ENCODE data around the gene SLC25A6.
"Not testable (repeated sequence)": the region's sequence is repeated elsewhere in the genome, so short reads cannot be mapped to it uniquely, and the experiment has no call there.

The SLC25A6 gene

DNA sequence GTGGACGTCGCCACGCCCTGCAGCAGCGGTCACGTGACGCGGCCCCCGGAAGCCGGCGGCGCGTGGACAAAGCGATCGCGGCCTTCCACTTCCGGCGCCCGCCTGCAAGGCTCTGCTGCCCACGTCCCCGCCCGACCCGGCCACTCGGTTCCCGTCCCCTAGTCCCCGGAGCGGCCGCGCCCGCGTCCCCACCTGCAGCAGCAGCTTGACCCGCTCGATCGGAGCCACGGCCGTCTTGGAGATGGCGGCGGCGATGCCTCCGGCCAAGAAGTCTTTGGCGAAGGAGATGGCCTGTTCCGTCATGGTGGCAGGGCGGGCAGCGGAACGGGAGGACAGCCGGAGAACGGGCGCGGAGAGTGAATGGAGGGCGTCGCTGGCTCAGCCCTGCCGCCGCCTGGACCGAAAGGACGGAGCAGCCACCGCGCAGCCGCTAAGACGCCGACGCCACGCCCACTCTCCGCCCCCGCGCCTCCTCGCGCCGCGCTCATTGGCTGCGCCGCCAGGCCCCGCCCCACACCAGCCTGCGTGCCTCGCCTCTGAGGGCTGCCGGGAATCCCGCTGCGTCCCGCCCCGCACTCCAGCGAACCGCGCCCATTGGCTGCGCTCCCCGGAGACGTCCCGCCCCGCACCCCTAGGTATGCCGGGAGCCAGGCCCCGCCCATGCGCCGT, at the start of gene SLC25A6:
SLC25A6 (minus strand) TSS at position 407 of the 669 bp plus-strand sequence; CDS start at position 303, 104 bp downstream.
- no peaks in the 10 kb centered on the region for H3K27me3 Mint-ChIP-seq
- no peaks in the 10 kb centered on the region for H3K9me3 Mint-ChIP-seq
- H3K36me3 Mint-ChIP-seq (ENCODE audit: low read depth), result peaks cover 92% of the 10 kb centered on the region
- intact Hi-C loops (cut with micrococcal nuclease), result loop anchor here (1.0 to 5.0 kb wide), 3 partner anchors 60 to 145 kb away; no protein-coding TSS in a partner anchor
- peak within 1 kb of the TSS; percentile 97 for H3K4me3 Mint-ChIP-seq
- H3K4me1 Mint-ChIP-seq (ENCODE audit: low read depth), result peaks cover 72% of the 10 kb centered on the region
- H3K27ac Mint-ChIP-seq, result peak within 1 kb of the TSS; percentile 99

DNA sequence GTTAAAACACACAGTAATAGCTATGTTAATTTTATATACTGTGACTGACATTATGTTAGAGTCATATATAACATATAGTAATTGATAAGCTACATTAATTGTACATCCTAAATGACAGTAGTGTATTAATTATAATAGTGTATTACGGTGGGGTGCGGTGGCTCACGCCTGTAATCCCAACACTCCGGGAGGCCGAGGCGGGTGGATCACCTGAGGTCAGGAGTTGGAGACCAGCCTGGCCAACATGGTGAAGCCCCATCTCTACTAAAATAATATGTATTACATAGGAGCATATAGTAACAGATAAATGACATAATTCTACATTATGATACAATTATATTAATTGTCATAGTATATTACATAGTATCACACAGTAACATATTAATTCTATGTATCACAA, 48.6 kb upstream of the SLC25A6 start:
- no peaks in the 10 kb centered on the region for H3K27me3 Mint-ChIP-seq
- H3K27ac Mint-ChIP-seq, result no peak overlapping the region
- peaks cover 28% of the 10 kb centered on the region for H3K9me3 Mint-ChIP-seq
- intact Hi-C loops (cut with micrococcal nuclease), result no loop called here
- no peaks in the 10 kb centered on the region for H3K4me1 Mint-ChIP-seq (ENCODE audit: low read depth)
- peaks cover 82% of the 10 kb centered on the region for H3K36me3 Mint-ChIP-seq (ENCODE audit: low read depth)
- no peak overlapping the region for H3K4me3 Mint-ChIP-seq

DNA sequence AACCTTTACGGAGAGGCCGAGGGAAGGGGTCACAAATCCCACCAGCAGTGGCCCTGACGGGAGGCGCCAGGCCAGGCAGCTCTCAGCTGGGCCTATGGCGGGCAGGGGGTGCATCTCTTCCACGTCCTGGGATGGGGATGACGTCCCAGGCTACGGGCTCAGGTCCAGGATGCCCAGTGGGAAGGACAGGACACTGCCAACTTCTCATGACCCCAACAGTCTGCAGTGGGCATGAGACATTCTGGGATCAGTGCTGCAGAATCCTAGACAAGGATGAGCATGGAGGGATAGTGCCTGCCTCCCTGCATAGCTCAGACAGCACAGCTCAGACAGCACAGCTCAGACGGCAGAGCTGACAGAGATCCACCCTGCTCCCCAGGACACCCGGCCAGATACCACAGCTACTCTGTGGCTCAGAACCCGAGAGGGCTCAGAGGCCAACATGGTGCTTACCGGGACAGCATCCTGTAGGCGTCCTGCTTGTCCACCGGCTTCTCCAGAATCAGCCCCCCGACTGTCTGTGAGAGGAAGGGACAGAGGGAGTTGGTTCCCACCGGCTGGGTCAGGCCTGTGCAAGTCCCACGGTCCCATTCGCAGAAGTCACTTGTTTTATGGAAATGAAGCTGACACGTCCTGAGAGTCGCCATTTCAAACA, 43.5 kb upstream of the SLC25A6 start:
- H3K36me3 Mint-ChIP-seq (ENCODE audit: low read depth), result peaks cover 91% of the 10 kb centered on the region
- H3K4me3 Mint-ChIP-seq, result no peak overlapping the region
- no peaks in the 10 kb centered on the region for H3K4me1 Mint-ChIP-seq (ENCODE audit: low read depth)
- H3K27ac Mint-ChIP-seq, result no peak overlapping the region
- no peaks in the 10 kb centered on the region for H3K9me3 Mint-ChIP-seq
- no peaks in the 10 kb centered on the region for H3K27me3 Mint-ChIP-seq
- intact Hi-C loops (cut with micrococcal nuclease), result no loop called here

DNA sequence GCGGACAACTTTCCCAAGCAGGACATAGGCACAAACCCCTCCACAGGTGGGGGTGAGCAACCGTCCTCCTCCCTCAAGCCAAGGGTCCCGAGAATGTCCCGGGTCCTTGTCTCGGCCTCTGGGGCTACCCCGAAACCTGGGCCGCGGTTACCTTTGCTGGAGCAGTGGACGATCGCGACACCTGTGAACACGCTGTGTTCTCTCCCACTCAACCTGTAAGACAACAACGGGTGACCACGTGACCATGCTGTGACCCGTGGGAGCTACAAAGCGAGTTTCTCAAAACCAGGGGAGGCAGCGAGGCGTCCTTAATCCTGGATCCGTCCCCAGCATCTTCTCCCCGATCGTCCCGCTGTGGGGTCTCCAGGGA, 42.9 kb upstream of the SLC25A6 start:
- Mint-ChIP-seq H3K27ac (no peak overlapping the region), H3K4me1 (ENCODE audit: low read depth) (no peaks in the 10 kb centered on the region), H3K9me3 (no peaks in the 10 kb centered on the region), H3K27me3 (no peaks in the 10 kb centered on the region), H3K36me3 (ENCODE audit: low read depth) (peaks cover 91% of the 10 kb centered on the region), H3K4me3 (no peak overlapping the region)
- intact Hi-C loops (cut with micrococcal nuclease), result no loop called here

DNA sequence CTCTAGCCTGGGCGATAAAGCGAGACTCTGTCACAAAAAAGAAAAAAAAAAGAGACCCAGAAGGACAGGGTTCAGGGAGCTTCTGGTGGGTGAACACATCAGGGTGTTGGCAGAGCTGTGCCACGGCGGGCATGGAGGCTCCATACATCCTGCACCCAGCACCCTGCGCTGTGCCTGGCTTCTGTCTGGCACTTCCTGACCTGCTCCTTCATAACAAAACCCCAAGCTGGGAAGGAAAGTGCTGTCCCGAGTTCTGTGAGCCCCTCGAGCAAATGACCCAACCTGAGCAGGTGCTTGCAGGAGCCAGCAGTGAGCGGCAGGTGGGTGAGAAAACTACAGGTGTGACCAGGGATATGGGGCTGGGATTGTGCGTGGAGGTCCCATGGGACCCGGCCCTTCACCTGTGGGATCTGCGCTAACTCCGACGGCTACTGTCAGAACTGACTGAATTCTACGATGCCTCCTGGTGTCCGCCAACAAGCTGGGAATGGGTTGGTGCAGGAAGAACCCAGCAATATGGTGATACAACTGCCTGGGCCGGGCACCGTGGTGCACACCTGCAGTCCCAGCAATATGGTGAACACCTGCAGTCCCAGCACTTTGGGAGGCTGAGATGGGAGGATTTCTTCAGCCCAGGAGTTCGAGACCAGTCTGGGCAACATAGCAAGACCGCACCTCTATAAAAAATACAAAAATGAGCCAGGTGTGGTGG, 41.9 kb upstream of the SLC25A6 start:
- Mint-ChIP-seq H3K36me3 (ENCODE audit: low read depth) (peaks cover 81% of the 10 kb centered on the region), H3K4me3 (no peak overlapping the region), H3K9me3 (no peaks in the 10 kb centered on the region), H3K27ac (no peak overlapping the region), H3K27me3 (no peaks in the 10 kb centered on the region), H3K4me1 (ENCODE audit: low read depth) (no peaks in the 10 kb centered on the region)
- intact Hi-C loops (cut with micrococcal nuclease), result no loop called here

DNA sequence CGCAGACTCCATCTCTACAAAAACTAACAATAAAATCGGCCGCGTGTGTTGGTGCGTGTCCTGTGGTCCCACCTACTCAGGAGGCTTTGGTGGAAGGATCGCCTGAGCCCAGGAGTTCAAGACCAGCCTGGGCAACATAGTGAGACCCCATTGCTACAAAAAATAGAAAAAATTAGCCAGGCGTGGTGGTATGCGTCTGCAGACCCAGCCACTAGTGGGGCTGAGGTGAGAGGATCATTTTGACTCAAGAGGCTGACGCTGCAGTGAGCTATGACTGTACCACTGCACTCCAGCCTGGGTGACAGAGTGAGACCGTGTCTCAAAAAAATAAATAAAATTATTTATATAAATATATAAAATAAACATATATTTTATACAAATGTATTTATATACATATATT, 38.5 kb upstream of the SLC25A6 start:
- H3K27me3 Mint-ChIP-seq, result no peaks in the 10 kb centered on the region
- H3K9me3 Mint-ChIP-seq, result peaks cover 2% of the 10 kb centered on the region
- no peaks in the 10 kb centered on the region for H3K4me1 Mint-ChIP-seq (ENCODE audit: low read depth)
- intact Hi-C loops (cut with micrococcal nuclease), result no loop called here
- H3K4me3 Mint-ChIP-seq, result no peak overlapping the region
- peaks cover 47% of the 10 kb centered on the region for H3K36me3 Mint-ChIP-seq (ENCODE audit: low read depth)
- H3K27ac Mint-ChIP-seq, result no peak overlapping the region

DNA sequence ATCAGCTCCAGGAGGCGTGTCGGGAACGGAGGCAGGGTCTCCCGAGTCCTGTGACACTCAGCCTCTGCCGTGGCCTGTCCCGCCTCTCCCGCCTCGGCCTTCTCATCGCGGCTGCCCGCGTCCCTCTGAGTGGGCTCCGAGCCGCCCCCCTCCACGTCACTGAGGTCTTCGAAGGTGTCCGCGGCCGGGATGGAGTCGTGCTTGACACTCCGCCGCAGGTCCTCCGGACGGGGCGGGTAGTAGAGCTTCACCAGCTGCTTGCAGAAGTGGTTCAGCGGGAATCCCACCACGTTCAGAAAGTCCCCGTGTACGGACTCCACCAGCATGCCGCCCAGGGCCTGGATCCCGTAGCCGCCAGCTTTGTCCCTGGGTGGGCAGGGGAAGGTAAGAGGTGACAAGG, 35.8 kb upstream of the SLC25A6 start:
- Mint-ChIP-seq H3K27ac (no peak overlapping the region), H3K27me3 (no peaks in the 10 kb centered on the region), H3K9me3 (peaks cover 26% of the 10 kb centered on the region), H3K4me1 (ENCODE audit: low read depth) (no peaks in the 10 kb centered on the region), H3K4me3 (no peak overlapping the region), H3K36me3 (ENCODE audit: low read depth) (peaks cover 20% of the 10 kb centered on the region)
- intact Hi-C loops (cut with micrococcal nuclease), result no loop called here

DNA sequence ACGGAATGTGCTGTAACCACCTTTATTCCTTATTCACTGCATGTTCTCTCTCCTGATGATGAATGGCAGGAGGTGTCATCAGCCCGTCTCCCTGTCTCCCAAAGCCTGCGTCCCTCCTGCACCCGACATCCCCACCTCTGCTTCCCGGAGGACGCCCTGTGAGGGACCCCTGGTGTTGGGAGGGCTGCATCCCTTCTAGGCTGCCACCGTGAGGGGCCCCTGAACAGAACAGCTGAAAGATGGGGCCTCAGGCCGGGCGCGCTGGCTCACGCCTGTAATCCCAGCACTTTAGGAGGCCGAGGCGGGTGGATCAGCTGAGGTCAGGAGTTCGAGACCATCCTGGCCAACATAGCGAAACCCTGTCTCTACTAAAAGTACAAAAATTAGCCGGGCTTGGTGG, 34.4 kb upstream of the SLC25A6 start:
- H3K27ac Mint-ChIP-seq; H3K27me3 Mint-ChIP-seq; H3K4me3 Mint-ChIP-seq; H3K36me3 Mint-ChIP-seq (ENCODE audit: low read depth); H3K4me1 Mint-ChIP-seq (ENCODE audit: low read depth); intact Hi-C loops (cut with micrococcal nuclease): not testable (repeated sequence)
- H3K9me3 Mint-ChIP-seq, result peaks cover 35% of the 10 kb centered on the region

DNA sequence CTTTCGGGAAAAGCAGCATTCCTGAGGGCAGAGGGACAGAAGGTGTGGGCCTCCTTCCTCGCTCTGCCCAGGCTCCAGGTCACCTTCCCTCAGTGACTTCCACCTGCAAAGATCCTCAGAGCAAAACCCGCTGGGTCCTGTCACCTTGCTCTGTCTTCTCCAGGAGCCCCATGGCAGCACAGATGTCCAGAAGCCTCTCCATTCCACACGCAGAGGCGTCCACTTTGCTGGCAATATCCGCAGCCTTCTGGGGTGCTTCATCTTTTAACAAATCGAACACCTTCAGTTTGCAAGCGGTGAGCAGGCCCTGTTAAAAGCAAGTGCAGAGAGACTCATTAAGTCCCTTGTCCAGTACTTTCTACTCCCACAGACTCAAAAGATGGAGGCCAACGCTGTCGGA, 33.5 kb upstream of the SLC25A6 start:
- no peaks in the 10 kb centered on the region for H3K27me3 Mint-ChIP-seq
- H3K27ac Mint-ChIP-seq, result no peak overlapping the region
- peaks cover 35% of the 10 kb centered on the region for H3K9me3 Mint-ChIP-seq
- intact Hi-C loops (cut with micrococcal nuclease), result no loop called here
- peaks cover 5% of the 10 kb centered on the region for H3K36me3 Mint-ChIP-seq (ENCODE audit: low read depth)
- H3K4me1 Mint-ChIP-seq (ENCODE audit: low read depth), result no peaks in the 10 kb centered on the region
- no peak overlapping the region for H3K4me3 Mint-ChIP-seq

DNA sequence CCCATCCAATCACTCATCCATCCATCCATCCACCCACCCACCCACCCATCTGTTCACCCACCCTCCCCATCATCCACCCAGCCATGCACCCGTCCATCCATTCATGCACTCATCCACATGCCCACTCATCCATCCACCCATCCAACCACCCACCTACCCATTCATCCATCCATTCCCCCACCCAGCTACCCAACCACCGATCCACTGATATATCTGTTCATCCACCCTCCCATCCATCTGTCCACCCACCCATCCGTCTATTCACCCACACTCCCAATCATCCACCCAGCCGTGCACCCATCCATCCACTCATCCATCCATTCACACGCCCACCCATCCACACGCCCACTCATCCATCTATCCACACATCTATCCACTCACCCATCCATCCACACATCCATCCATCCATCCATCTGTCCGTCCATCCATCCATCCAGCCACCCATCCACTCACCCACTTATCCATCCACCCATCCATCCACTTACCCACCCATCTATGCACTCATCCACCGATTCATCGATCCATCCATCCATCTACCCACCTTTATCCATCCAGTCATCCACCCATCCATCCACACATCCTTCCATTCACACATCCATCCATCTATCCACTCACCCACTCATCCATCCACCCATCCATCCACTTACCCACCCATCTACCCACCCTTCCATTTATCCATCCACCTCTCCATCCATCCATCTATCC, 32.4 kb upstream of the SLC25A6 start:
- H3K4me1 Mint-ChIP-seq (ENCODE audit: low read depth), result peaks cover 8% of the 10 kb centered on the region
- no peak overlapping the region for H3K4me3 Mint-ChIP-seq
- intact Hi-C loops (cut with micrococcal nuclease), result no loop called here
- H3K36me3 Mint-ChIP-seq (ENCODE audit: low read depth), result no peaks in the 10 kb centered on the region
- peaks cover 35% of the 10 kb centered on the region for H3K9me3 Mint-ChIP-seq
- no peaks in the 10 kb centered on the region for H3K27me3 Mint-ChIP-seq
- no peak overlapping the region for H3K27ac Mint-ChIP-seq

DNA sequence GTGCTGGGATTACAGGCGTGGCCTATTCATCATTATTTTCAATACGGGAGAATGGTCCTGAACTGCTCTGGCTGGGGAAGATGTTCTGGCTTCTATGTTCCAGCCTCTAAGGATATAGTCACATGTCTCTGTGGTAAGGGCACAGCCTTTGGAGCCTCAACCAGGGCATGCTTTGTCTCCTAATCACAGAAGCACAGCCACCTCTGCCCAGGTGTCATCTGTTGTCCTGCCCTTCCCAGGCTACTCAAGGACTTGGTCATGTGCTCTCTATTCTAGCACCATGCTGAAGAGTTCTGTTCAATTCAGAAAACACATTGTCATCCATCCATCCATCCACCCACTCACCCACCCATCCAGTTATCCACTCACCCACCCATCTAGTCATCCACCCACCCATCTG, 31.3 kb upstream of the SLC25A6 start:
- Mint-ChIP-seq H3K27me3 (no peaks in the 10 kb centered on the region), H3K4me1 (ENCODE audit: low read depth) (peaks cover 8% of the 10 kb centered on the region), H3K36me3 (ENCODE audit: low read depth) (no peaks in the 10 kb centered on the region), H3K4me3 (no peak overlapping the region), H3K9me3 (peaks cover 35% of the 10 kb centered on the region), H3K27ac (no peak overlapping the region)
- intact Hi-C loops (cut with micrococcal nuclease), result no loop called here

DNA sequence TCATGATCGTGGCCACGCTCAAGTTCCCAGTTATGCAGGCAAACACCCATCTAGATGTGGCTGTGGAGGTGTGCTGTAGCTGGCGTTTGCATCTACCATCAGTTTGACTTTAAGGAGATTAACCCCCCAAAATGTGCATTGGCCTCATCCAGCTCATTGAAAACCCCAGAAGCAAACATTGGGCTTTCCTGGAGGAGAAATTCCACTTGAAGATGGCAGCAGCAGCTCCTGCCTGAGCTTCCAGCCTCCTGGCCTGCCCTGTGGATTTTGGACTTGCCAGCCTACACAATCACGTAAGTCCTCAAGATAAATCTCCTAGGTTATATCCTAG, 30.2 kb upstream of the SLC25A6 start:
- intact Hi-C loops (cut with micrococcal nuclease), result no loop called here
- peaks cover 8% of the 10 kb centered on the region for H3K4me1 Mint-ChIP-seq (ENCODE audit: low read depth)
- H3K27ac Mint-ChIP-seq, result no peak overlapping the region
- H3K4me3 Mint-ChIP-seq, result no peak overlapping the region
- H3K9me3 Mint-ChIP-seq, result peaks cover 35% of the 10 kb centered on the region
- H3K27me3 Mint-ChIP-seq, result no peaks in the 10 kb centered on the region
- no peaks in the 10 kb centered on the region for H3K36me3 Mint-ChIP-seq (ENCODE audit: low read depth)

DNA sequence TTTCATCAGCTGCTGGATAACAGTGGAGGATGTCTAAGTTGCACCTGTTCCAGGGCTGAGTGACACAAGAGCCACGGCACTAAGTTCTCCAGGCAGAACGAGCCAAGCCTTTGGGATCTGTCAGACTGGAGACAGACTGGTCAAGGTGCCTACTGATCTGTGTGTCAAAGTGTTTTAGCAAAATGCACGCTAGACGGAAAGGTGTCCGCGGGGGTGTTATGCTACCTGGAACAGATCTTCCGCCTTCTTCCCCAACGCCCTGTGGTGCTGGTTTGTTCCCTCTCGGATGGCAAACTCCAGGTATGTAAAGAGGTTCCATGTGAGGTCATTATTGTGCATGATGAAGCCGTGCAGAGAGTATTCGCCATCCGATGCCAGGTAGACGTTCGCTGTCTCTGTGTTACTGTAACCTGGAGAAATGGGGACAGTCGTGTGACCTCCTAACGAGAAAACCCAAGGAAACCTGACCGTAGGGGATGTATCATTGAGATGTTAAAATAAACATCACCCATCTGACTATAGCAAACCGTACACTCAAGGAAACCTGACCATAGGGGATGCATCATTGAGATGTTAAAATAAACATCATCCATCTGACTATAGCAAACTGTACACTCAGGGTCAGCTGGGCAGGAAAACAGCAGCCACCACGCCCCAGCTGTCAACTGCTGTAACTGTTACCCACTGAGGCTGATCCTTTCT, 29.7 kb upstream of the SLC25A6 start:
- Mint-ChIP-seq H3K27me3 (no peaks in the 10 kb centered on the region), H3K4me1 (ENCODE audit: low read depth) (peaks cover 8% of the 10 kb centered on the region), H3K36me3 (ENCODE audit: low read depth) (no peaks in the 10 kb centered on the region), H3K27ac (no peak overlapping the region), H3K4me3 (no peak overlapping the region), H3K9me3 (peaks cover 35% of the 10 kb centered on the region)
- intact Hi-C loops (cut with micrococcal nuclease), result no loop called here

DNA sequence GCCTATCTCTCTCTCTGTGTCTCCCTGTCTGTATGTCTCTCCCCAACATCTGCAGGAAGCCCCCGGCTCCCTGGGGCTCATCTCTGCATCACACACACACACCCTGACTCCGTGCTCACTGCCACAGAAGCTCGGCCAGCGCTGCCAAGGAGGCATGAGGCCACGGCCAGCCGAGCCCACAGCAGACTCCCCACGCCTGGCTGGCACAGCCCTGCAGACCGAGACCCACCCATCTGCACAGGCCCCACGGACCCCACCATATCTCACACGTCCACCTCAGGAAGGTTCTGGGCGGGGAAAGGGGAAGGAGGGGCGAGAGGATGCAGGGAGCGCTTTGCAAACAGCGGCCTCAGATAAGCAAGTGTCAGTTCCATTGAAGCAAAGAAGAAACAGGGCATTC, 28.5 kb upstream of the SLC25A6 start:
- peak overlapping the region; percentile 10 for H3K27ac Mint-ChIP-seq
- intact Hi-C loops (cut with micrococcal nuclease), result no loop called here
- no peaks in the 10 kb centered on the region for H3K36me3 Mint-ChIP-seq (ENCODE audit: low read depth)
- peaks cover 8% of the 10 kb centered on the region for H3K4me1 Mint-ChIP-seq (ENCODE audit: low read depth)
- no peak overlapping the region for H3K4me3 Mint-ChIP-seq
- peaks cover 32% of the 10 kb centered on the region for H3K9me3 Mint-ChIP-seq
- H3K27me3 Mint-ChIP-seq, result no peaks in the 10 kb centered on the region

All from dendritic cell treated with granulocyte-macrophage colony-stimulating factor and Interleukin-4, amounts not matched to agents 40 ng/mL and 50 ng/mL, for 4 days (primary cell).